Heart right ventricle (tissue), 16 donors: ENCODE results near the gene MYO15A. TPM values are rescaled to one million over a fixed set of nuclear protein-coding genes. Genes with fewer than 3 reads are reported as not detected.

Experiments
- ATAC-seq, 8 donors: fragments of 200-7000 bp; cut with Tn5 transposase; one replicate each; pipeline ENCODE4 v1.9.1; 2020; ENCODE audit warnings: mild to moderate bottlenecking in 8 of 8, moderate library complexity in 8 of 8, moderate number of reproducible peaks in 1 of 8
- DNase-seq, 2 donors: peaks; one replicate each; pipeline ENCODE4 v3.0.0-alpha.2; 2020
- H3K27ac ChIP-seq, 10 donors: fragments of 200-600 bp; sonication (generic) in 2 of 10; one replicate each; pipeline versions ENCODE4 v1.5.0 to v1.8.0; 2020 to 2022; ENCODE audit warnings: mild to moderate bottlenecking in 3 of 10
- H3K27me3 ChIP-seq, 7 donors: fragments of 200-600 bp; one replicate each; pipeline ENCODE4 v1.8.0; 2021 to 2022; ENCODE audit warnings: mild to moderate bottlenecking in 2 of 7
- H3K36me3 ChIP-seq, 9 donors: fragments of 200-600 bp; sonication (generic) in 1 of 9; one replicate each; pipeline versions ENCODE4 v1.5.0 to v1.8.0; 2020 to 2022; ENCODE audit warnings: mild to moderate bottlenecking in 2 of 9
- H3K4me1 ChIP-seq, 9 donors: fragments of 200-600 bp; sonication (generic) in 1 of 9; one replicate each; pipeline versions ENCODE4 v1.5.0 to v1.8.0; 2020 to 2022; ENCODE audit warnings: mild to moderate bottlenecking in 4 of 9
- H3K4me3 ChIP-seq, 10 donors: fragments of 200-600 bp; sonication (generic) in 2 of 10; one replicate each; pipeline versions ENCODE4 v1.5.0 to v1.8.0; 2020 to 2022; ENCODE audit warnings: mild to moderate bottlenecking in 7 of 10, moderate library complexity in 2 of 10
- H3K9me3 ChIP-seq, 11 donors: fragments of 200-600 bp in 10 of 11; sonication (generic) in 2 of 11; one replicate each; pipeline versions ENCODE4 v1.5.0 to v1.8.0; 2013 to 2022; ENCODE audit warnings: mild to moderate bottlenecking in 2 of 11, control low read depth in 1 of 11, moderate library complexity in 1 of 11
- WGBS, 2 donors: extraction: QIAGEN DNeasy Blood & Tissue Kit; methylation state at CpG; one replicate each; pipeline ENCODE4 v1.1.7; 2013; ENCODE audit warnings: inconsistent platforms in 1 of 2; 5-methylcytosine and 5-hydroxymethylcytosine counted together
- intact Hi-C, 10 donors: fragments of 100-400 bp; cut with DNase I; formaldehyde crosslinking; loops; one replicate each; pipeline versions ENCODE4 v1.11.1 to v1.14.2; 2022
- polyA plus RNA-seq, 2 donors: library from polyadenylated mRNA; stranded (reverse); fragments of 200-250 nt; gene quantifications; one replicate each; pipeline ENCODE4 v1.2.3, GENCODE V29; 2013
- total RNA-seq, 10 donors: library from RNA; stranded (reverse); fragmentation: NEBNext Ultra II Directional in 3 of 10; extraction: Animal tissue kit (Norgen Biotek cat#: 25700) in 3 of 10; gene quantifications; one replicate each; pipeline versions ENCODE4 v1.2.1 to v1.2.4, GENCODE V29; 2021 to 2023
- TF ChIP-seq, protein P1 (sequence below), 9 donors: fragments of 200-600 bp; sonication (generic) in 2 of 9; IDR thresholded peaks; one replicate each; pipeline versions ENCODE4 v1.5.0 to v1.8.0; 2021 to 2022; ENCODE audit warnings: antibody characterized with exemption in 9 of 9, mild to moderate bottlenecking in 5 of 9, moderate library complexity in 1 of 9
- donor health status: Arrhythmogenic right ventricular cardiomyopathy.
- donor health status: ischemic (EF 13 %, LVEDD 7.1; RV severe dilation, severe dysfunction).
- donor health status: healthy with polysubstance abuse.
- donor health status: DM: no; HTN: yes; CAD: no.
- donor health status: DM: no; HTN: no; CAD: no.
- donor health status: ischemic (EF 25% LVEDD 6.9; RV normal size, moderate dysfunction).
- donor health status: ischemic (EF 25% LVEDD 5.7; RV mildly dilated, moderate dysfunction).
- donor health status: healthy.
- donor health status: DM: yes; HTN: yes; CAD: no.
- donor health status: Ischemic cardiomyopathy.
- donor health status: ischemic (EF 35%, LVEDD 5.7; RV mildly dilated, moderate dysfunction).
- donor health status: nonischemic (EF 11% LVEDD 7.7; RV severe dilation, severe dysfunction).
- donor health status: DM: yes; HTN: yes; CAD: no.
- donor health status: PGD.
- donor health status: ischemic (EF 29% LVEDD 5.4; RV normal size, mild dysfunction).
- donor health status: nonischemic (EF 23%, LVEDD 6.1; RV moderate dilation, normal function).

MYO15A gene
- total and polyA plus RNA-seq, 12 donors, result 0.11 to 1.2 (median 0.27) TPM; not detected in 3

DNA sequence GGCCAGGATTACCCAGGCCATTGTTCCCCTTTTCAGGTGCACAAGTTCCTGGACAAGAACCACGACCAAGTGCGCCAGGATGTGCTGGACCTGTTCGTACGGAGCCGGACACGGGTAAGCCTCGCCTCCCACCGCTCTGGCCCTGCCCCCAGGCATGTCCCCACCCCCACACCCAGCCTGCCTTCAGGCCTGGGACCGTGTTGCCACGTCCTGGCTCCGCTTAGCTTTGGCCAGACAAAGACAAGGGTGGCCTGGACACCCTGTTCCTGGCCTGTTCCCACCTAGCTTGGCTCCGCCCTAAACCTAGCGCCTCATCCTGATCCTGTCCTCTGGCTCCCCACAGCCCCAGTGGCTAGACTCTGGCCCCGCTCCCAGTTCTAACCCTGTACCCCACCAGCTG, 30.9 kb downstream of the MYO15A start:
- ATAC-seq (peak in 1 of 8 donors; percentile 26), DNase-seq (no peak)
- Histone ChIP-seq H3K27ac (no peak overlapping the region), H3K36me3 (no peaks in the 10 kb centered on the region), H3K27me3 (no peaks in the 10 kb centered on the region), H3K4me1 (peaks cover 0 to 6% (median 0%) of the 10 kb centered on the region in 9 donors), H3K9me3 (no peaks in the 10 kb centered on the region), H3K4me3 (no peak overlapping the region)
- TF ChIP-seq, protein P1, sequence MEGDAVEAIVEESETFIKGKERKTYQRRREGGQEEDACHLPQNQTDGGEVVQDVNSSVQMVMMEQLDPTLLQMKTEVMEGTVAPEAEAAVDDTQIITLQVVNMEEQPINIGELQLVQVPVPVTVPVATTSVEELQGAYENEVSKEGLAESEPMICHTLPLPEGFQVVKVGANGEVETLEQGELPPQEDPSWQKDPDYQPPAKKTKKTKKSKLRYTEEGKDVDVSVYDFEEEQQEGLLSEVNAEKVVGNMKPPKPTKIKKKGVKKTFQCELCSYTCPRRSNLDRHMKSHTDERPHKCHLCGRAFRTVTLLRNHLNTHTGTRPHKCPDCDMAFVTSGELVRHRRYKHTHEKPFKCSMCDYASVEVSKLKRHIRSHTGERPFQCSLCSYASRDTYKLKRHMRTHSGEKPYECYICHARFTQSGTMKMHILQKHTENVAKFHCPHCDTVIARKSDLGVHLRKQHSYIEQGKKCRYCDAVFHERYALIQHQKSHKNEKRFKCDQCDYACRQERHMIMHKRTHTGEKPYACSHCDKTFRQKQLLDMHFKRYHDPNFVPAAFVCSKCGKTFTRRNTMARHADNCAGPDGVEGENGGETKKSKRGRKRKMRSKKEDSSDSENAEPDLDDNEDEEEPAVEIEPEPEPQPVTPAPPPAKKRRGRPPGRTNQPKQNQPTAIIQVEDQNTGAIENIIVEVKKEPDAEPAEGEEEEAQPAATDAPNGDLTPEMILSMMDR (IDR thresholded peaks at IDR 0.05), result no peak
- intact Hi-C loops, result no loop called here
- WGBS, 2 donors, result 83 to 85% methylated on average over 14 of the region's 14 CpGs

DNA sequence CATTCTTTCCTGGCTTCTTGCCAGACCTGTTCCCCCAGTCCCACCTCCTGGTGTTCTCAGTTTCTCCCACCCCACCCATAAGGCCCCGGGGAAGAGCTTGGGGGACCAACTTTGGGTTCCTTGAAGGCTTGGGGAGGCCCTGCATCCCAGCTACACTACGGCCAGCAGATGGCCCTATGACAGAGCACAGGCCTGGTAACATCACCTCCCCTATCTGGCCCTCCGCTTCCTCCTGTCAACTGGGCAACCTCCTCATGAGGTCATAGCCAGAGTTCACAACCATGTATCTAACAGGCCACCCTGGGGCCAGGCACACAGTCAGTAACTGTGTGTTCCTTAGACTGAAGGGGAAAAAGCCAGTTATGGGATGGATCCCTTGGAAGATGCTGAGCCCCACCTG, 31.4 kb downstream of the MYO15A start:
- Histone ChIP-seq H3K4me3 (no peak overlapping the region), H3K9me3 (no peaks in the 10 kb centered on the region), H3K27ac (no peak overlapping the region), H3K36me3 (no peaks in the 10 kb centered on the region), H3K4me1 (peaks cover 0 to 6% (median 0%) of the 10 kb centered on the region in 9 donors), H3K27me3 (no peaks in the 10 kb centered on the region)
- 66 to 76% methylated on average over 3 of the region's 3 CpGs for WGBS, 2 donors
- TF ChIP-seq, protein P1 (IDR thresholded peaks at IDR 0.05), result peak in 1 of 9 donors; percentile 19
- DNase-seq, result no peak
- peak in 4 of 8 donors; percentile 6 to 31 (median 24) for ATAC-seq
- intact Hi-C loops, result loop anchor here in 9 of 10 donors (2.0 to 10.0 kb wide), 7 partner anchors 42 to 77 kb away; partner anchors contain the start of gene ALKBH5 (in 2 of the 9)

DNA sequence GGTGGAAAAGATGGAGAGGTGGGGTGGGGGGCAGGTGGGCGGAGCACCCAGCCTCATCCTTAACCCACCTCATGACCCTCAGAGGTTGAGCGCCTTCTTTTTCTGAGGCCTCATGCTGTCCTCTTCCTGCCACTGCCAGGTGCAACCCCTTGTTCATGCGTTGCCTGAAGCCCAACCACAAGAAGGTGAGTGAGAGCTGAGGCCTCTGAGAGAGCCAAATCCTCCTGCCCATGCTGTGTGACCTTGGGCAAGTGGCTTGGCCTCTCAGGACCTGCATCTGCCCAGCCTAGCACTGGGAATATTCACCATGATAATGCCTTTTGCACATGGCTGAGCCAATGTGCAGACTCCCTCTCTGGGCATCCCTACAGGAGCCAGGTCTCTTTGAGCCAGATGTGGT, 32.1 kb downstream of the MYO15A start:
- intact Hi-C loops, result loop anchor here in 9 of 10 donors (2.0 to 10.0 kb wide), 7 partner anchors 42 to 77 kb away; partner anchors contain the start of gene ALKBH5 (in 2 of the 9)
- no peaks in the 10 kb centered on the region for H3K27me3 ChIP-seq
- H3K4me3 ChIP-seq, result no peak overlapping the region
- TF ChIP-seq, protein P1 (IDR thresholded peaks at IDR 0.05), result no peak
- H3K27ac ChIP-seq, result no peak overlapping the region
- 82 to 83% methylated on average over 3 of the region's 3 CpGs for WGBS, 2 donors
- H3K4me1 ChIP-seq, result peaks cover 0 to 6% (median 0%) of the 10 kb centered on the region in 9 donors
- H3K36me3 ChIP-seq, result no peaks in the 10 kb centered on the region
- no peak for ATAC-seq
- no peaks in the 10 kb centered on the region for H3K9me3 ChIP-seq
- no peak for DNase-seq

DNA sequence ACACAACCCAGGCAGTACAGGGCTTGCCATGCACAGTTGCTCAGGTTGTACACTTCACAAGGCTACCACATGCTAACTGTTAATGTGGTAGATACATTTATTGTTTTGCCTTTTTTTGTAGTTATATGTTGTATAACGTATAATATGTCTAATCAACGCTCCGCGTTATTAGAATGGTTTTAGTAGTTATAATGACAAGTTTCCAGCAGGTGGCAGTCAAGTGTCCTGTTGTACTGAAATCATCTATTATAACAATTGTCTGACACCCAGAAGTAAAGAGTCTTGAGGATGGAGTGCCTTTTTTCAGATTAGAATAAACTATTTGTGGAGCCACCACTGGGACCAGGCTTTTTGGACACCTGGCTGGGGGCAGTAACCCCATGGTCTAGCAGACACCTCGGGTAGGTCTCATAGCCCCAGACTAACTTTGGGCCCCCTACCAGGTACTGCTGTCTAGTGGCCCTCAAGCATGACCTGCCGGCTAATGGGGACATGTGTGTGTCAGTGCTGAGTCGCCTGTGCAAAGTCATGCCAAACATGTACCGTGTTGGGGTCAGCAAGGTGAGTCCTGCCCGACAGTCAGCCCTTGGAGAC, 32.8 kb downstream of the MYO15A start:
- TF ChIP-seq, protein P1 (IDR thresholded peaks at IDR 0.05), result peak; percentile 42 to 80 (median 68)
- Histone ChIP-seq H3K27ac (no peak overlapping the region), H3K27me3 (no peaks in the 10 kb centered on the region), H3K9me3 (no peaks in the 10 kb centered on the region), H3K4me1 (peaks cover 0 to 6% (median 0%) of the 10 kb centered on the region in 9 donors), H3K36me3 (no peaks in the 10 kb centered on the region), H3K4me3 (no peak overlapping the region)
- intact Hi-C loops, result loop anchor here in 9 of 10 donors (2.0 to 10.0 kb wide), 7 partner anchors 41 to 76 kb away; partner anchors contain the start of gene ALKBH5 (in 2 of the 9)
- ATAC-seq (peak in 4 of 8 donors; percentile 32 to 63 (median 48)), DNase-seq (peak in 1 of 2 donors; percentile 46)
- WGBS, 2 donors, result 26 to 38% methylated on average over 9 of the region's 9 CpGs
